Measurements from ENCODE around the gene MYOZ1.
"Not testable (repeated sequence)": the region's sequence is repeated elsewhere in the genome, so short reads cannot be mapped to it uniquely, and the experiment has no call there.

GRCh38 chr10:73620974-73621373 is 20.3 kb downstream of the MYOZ1 start:
- TF ChIP-seq CTCF, POLR2A (IDR thresholded peaks at IDR 0.05): not testable (repeated sequence)
